UCSD-AML1 (cell line): ENCODE data around the gene SNAPIN.
"Not testable (repeated sequence)": the region's sequence is repeated elsewhere in the genome, so short reads cannot be mapped to it uniquely, and the experiment has no call there.

Experiments
- DNase-seq: peaks from one replicate; lab custom pipeline; 2025; ENCODE audit not compliant: unreplicated experiment; lab: John Stamatoyannopoulos, UW

SNAPIN gene

DNA sequence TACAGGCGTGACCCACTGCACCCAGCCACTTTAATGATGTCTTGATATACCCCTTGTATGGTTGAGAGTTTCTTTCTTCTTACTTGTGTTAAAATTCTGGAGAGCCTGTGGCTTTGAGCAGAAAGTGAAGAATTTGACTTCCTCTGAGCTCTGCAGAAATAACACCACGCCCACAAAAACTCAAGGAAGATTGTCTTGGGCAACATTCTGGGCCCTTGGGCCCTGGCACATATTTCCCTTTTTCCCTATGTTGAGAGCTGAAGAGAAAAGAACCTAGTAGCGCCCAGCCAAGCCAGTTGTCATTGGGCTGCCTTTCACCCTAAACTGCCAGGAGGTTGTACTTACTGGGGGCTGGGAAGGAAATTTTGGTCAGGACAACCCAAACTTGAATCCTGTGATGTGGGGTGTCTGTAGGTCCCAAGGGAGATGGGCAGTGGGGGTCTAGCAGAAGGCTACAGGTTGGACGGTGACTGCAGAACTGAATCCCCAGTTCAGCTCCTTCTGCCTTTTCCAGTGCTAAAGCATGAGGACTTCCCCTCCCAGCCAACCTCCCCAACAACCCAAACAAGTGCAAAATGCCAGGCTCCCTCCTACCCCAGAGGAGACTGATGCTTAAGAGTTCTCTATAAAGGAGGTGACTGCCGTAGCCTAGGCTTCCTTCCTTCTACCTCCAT, 11.7 kb upstream of the SNAPIN start:
- no peak for DNase-seq

GRCh38 chr1:153647346-153647714, 11.2 kb upstream of the SNAPIN start:
- no peak for DNase-seq

DNA sequence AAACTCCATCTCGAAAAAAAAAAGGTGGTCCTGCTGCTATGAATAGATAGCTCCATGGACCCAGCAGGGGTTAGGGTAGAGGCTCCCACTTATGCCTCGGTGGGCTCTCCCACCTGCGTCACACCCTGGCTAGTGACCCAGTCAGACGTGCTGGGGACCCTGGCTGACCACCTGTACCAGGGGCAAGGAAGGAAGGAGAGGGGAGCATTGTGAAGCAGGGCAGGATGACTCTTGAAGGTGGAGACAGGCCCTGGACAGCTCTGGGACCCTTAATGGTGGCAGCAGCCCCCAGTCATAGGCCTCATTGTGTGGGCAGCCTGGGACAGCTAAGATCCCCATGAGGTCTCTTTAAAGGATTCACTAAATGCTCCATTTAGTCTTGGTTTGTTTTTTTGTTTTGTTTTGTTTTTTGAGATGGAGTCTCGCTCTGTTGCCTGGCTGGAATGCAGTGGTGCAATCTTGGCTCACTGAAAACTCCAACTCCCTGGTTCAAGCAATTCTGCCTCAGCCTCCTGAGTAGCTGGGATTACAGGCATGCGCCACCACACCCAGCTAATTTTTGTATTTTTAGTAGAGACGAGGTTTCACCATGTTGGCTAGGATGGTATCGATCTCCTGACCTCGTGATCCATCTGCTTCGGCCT, 10.4 kb upstream of the SNAPIN start:
- DNase-seq: no peak

- DNase-seq: no peak
Measured at GRCh38 chr1:153649137-153649862, 9.2 kb upstream of the SNAPIN start.

DNA sequence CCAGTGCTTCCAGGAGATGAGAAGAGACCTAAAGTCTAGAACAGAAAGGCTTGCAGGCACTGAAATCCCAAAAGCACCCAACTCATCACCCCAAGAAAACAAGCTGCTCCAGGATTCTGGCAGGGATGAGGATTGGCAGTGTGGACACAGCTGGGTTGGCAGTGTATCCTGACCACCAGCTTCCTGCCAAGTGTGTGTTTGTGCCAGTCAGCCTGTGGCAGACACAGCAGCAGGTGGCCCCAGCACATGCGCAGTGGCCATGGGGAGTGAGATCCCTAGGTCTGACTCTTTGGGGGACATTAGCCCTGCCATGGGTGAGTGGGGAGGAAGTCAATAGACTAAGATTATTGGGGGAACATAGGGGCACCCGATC, 8.7 kb upstream of the SNAPIN start:
- no peak for DNase-seq

- DNase-seq: no peak
Measured at GRCh38 chr1:153651771-153652170, 6.7 kb upstream of the SNAPIN start.

- no peak for DNase-seq
Measured at GRCh38 chr1:153652805-153653500, 5.5 kb upstream of the SNAPIN start.

- no peak for DNase-seq
Measured at GRCh38 chr1:153655333-153655732, 3.2 kb upstream of the SNAPIN start.

DNA sequence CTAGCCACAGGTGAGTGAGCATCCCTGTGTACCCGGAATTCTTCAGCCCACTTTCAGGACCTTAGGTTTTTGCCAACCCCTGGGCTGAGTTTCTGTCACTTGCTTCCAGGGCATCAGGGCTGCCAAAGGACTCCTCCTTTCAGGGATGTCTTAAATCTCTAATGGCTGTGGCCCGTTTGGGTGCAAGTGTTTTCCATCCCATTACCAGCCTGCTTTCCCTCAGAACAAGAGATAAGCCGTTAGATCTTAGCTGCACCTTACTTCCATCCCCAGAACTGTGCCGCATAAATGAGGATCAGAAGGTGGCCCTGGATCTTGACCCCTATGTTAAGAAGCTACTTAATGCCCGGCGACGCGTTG, 652 bp downstream of the SNAPIN start:
- no peak for DNase-seq

DNA sequence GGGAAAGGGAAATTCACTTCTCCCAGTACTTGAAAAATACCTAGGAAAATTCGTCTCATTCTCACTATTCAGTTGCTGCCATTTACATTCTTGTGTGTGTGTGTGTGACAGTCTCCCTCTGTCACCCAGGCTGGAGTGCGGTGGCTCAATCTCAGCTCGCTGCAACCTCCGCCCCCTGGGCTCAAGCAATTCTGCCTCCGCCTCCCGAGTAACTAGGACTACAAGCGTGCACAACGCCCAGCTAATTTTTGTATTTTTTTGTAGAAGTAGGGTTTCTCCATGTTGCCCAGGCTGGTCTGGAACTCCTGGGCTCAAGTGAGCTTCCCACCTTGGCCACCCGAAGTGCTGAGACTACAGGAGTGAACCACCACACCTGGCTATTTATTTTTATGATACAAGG, 1.2 kb downstream of the SNAPIN start:
- DNase-seq: no peak

GRCh38 chr1:153661111-153661708, 2.7 kb downstream of the SNAPIN start:
- no peak for DNase-seq

GRCh38 chr1:153662269-153662668, 3.8 kb downstream of the SNAPIN start:
- no peak for DNase-seq

DNA sequence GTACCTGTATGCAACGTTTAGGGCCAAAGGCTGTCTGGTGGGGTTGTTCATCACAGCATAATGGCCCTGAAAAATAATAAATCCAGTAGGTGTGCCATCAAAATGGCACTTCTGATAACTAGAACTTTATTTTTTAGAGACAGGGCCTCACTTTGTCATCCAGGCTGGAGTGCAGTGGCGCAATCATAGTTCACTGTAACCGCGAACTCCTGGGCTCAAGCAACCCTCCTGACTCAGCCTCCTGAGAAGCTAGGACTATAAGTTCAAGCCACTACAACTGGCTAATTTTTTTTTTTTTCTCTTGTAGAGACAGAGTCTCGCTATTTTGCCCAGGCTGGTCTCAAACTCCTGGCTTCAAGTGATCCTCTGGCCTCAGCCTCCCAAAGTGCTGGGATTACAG, 4.7 kb downstream of the SNAPIN start:
- no peak for DNase-seq

- no peak for DNase-seq
Measured at GRCh38 chr1:153667439-153667838, 8.9 kb downstream of the SNAPIN start.

- DNase-seq: not testable (repeated sequence)
Measured at GRCh38 chr1:153668672-153669071, 10.2 kb downstream of the SNAPIN start.

- DNase-seq: no peak
Measured at GRCh38 chr1:153669606-153670005, 11.1 kb downstream of the SNAPIN start.

DNA sequence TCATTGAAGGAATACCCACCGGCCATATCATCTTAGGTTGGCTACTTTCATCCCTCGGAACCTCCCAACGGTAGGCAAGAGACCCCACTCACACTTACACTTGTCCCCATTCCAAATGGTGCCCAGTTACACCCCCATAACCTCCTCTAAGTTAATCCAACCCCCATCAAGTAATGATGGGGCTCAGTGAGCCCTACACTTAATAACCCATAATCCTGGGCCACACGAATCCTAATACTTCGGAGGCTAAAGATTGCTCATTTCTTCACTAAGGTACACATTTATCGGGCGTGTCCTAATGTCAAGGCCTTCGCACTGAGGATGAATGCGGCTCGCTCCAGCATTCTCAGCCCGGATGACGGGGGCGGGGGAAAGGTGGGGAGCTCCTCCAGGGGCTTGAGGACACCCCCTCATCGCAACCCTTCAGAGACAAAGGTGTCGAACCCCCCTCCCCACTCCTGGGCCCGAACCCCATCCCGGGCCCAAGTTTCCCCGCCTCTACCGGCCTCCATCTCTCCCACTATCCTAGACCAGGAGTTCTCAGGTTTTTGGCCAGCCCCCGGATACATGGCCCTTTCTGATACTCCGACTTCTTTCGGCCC, 11.9 kb downstream of the SNAPIN start:
- no peak for DNase-seq

GRCh38 chr1:153670859-153671627, 12.5 kb downstream of the SNAPIN start, which contains the start of gene ILF2:
Gene ILF2 (minus strand): TSS chr1:153670993. CDS start chr1:153670922, 71 bp downstream.
- DNase-seq: peak; percentile 94

- DNase-seq: peak; percentile 68
Measured at GRCh38 chr1:153671628-153672353, 13.3 kb downstream of the SNAPIN start.
